Mesothelial cell of epicardium (in vitro differentiated cells): ENCODE results near the gene E2F3. TPM values are rescaled to one million over a fixed set of nuclear protein-coding genes. Genes with fewer than 3 reads are reported as not detected.

Experiments
- DNase-seq, 2 experiments: peaks; one replicate each; pipeline ENCODE4 v3.0.0; 2021; ENCODE audit warnings: low spot score in 2 of 2; ENCODE audit not compliant: unreplicated experiment in 2 of 2
- H3K27ac Mint-ChIP-seq: 2 replicates; pipeline ENCODE4 v1.8.0; 2021; ENCODE audit warnings: mixed read lengths
- H3K27me3 Mint-ChIP-seq: 2 replicates; pipeline ENCODE4 v1.8.0; 2021; ENCODE audit warnings: low read depth, mixed read lengths
- H3K36me3 Mint-ChIP-seq: 2 replicates; pipeline ENCODE4 v1.8.0; 2021; ENCODE audit warnings: mixed read lengths
- H3K4me1 Mint-ChIP-seq: 2 replicates; pipeline ENCODE4 v1.8.0; 2021; ENCODE audit warnings: mixed read lengths
- H3K4me3 Mint-ChIP-seq: 2 replicates; pipeline ENCODE4 v1.8.0; 2021; ENCODE audit warnings: mild to moderate bottlenecking, moderate library complexity, mixed read lengths
- H3K9me3 Mint-ChIP-seq: 2 replicates; pipeline ENCODE4 v1.8.0; 2021; ENCODE audit warnings: mixed read lengths
- CTCF ChIP-seq: fragments of 200-600 bp; sonication (generic); IDR thresholded peaks from one replicate; pipeline ENCODE4 v1.5.0; 2021; ENCODE audit warnings: antibody characterized with exemption; ENCODE audit not compliant: unreplicated experiment
- total RNA-seq: library from RNA; stranded (reverse); gene quantifications from 3 replicates; pipeline ENCODE4 v1.2.1, GENCODE V29; 2021

The E2F3 gene
- total RNA-seq, 1 donor from 2014 or later = 24.2 TPM

- DNase-seq = no peak
- Mint-ChIP-seq H3K9me3 (no peaks in the 10 kb centered on the region), H3K27ac (peak overlapping the region; percentile 79), H3K4me3 (no peak overlapping the region), H3K27me3 (no peaks in the 10 kb centered on the region), H3K4me1 (peaks cover 17% of the 10 kb centered on the region), H3K36me3 (peaks cover 9% of the 10 kb centered on the region)
- no peak for TF ChIP-seq CTCF
These were observed 39.6 kb downstream of the E2F3 start for GRCh38 chr6:20441236-20441635.

- Mint-ChIP-seq H3K4me3 (no peak overlapping the region), H3K9me3 (no peaks in the 10 kb centered on the region), H3K36me3 (peaks cover 5% of the 10 kb centered on the region), H3K27me3 (no peaks in the 10 kb centered on the region), H3K27ac (peak overlapping the region; percentile 80), H3K4me1 (peaks cover 18% of the 10 kb centered on the region)
- no peak for TF ChIP-seq CTCF
- no peak for DNase-seq
These were observed 40.2 kb downstream of the E2F3 start for GRCh38 chr6:20441921-20442320.

- Mint-ChIP-seq H3K4me1 (peaks cover 26% of the 10 kb centered on the region), H3K4me3 (no peak overlapping the region), H3K36me3 (peaks cover 5% of the 10 kb centered on the region), H3K9me3 (no peaks in the 10 kb centered on the region), H3K27me3 (no peaks in the 10 kb centered on the region), H3K27ac (no peak overlapping the region)
- no peak for TF ChIP-seq CTCF
- DNase-seq = no peak
These were observed 43.1 kb downstream of the E2F3 start for GRCh38 chr6:20444786-20445271.

- H3K4me1 Mint-ChIP-seq = peaks cover 18% of the 10 kb centered on the region
- no peak for TF ChIP-seq CTCF
- H3K9me3 Mint-ChIP-seq = peaks cover 20% of the 10 kb centered on the region
- peaks cover 22% of the 10 kb centered on the region for H3K36me3 Mint-ChIP-seq
- H3K27ac Mint-ChIP-seq = peak overlapping the region; percentile 94
- H3K4me3 Mint-ChIP-seq = no peak overlapping the region
- no peaks in the 10 kb centered on the region for H3K27me3 Mint-ChIP-seq
- no peak for DNase-seq
These were observed 45.5 kb downstream of the E2F3 start for GRCh38 chr6:20447157-20447556.

GRCh38 chr6:20447581-20448132 lies 46.0 kb downstream of the E2F3 start:
- no peak overlapping the region for H3K4me3 Mint-ChIP-seq
- peaks cover 21% of the 10 kb centered on the region for H3K9me3 Mint-ChIP-seq
- TF ChIP-seq CTCF = no peak
- H3K36me3 Mint-ChIP-seq = peaks cover 24% of the 10 kb centered on the region
- no peaks in the 10 kb centered on the region for H3K27me3 Mint-ChIP-seq
- H3K4me1 Mint-ChIP-seq = peaks cover 16% of the 10 kb centered on the region
- DNase-seq = no peak
- H3K27ac Mint-ChIP-seq = peak overlapping the region; percentile 50
